IPS-NIHi11 (cell line): Measurements from ENCODE around the gene RALGAPA1.
A peak's percentile ranks its signal among the peaks of the same experiment; 100 is the strongest.
"Not testable (repeated sequence)": the region's sequence is repeated elsewhere in the genome, so short reads cannot be mapped to it uniquely, and the experiment has no call there.

Experiments
- DNase-seq: peaks from one replicate; pipeline ENCODE4 v3.0.0; 2012; ENCODE audit warnings: mixed read lengths, low spot score

Gene RALGAPA1

GRCh38 chr14:35821564-35822411, 12.7 kb upstream of the RALGAPA1 start:
- DNase-seq: peak; percentile 17

DNA sequence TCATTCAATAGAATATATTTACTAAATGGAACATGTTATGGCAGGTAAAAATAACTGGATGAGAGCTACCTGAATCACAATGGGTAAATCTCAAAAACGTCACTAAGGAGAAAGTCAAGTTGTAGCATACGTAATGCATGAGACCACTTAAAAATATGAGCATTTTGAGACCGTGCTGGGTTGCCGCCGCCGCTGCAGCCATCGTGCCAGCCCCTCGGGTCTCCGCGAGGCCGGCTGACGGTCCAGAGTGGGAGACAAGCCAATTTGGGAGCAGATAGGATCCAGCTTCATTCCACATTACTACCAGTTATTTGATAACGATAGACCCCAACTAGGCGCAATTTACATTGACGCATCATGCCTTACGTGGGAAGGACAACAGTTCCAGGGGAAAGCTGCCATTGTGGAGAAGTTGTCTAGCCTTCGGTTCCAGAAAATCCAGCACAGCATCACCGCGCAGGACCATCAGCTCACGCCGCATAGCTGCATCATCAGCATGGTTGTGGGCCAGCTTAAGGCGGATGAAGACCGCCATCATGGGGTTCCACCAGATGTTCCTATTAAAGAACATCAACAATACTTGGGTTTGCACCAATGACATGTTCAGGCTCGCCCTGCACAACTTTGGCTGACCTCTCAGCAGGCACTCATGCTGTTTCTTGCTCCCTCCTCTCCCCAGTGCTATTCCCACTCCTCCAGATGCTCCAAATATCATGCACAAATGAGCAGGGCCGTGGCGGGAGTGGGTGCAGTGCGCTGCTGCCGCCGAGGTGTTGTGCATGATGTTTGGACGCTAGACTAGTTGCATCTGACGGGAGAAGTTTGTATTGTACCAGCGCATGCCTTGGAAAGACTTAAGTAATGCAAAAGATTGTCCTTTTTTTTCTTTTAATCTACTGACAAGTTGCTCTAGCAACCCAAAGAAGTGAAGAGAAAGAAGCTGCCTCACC, 10.8 kb upstream of the RALGAPA1 start:
- no peak for DNase-seq

DNA sequence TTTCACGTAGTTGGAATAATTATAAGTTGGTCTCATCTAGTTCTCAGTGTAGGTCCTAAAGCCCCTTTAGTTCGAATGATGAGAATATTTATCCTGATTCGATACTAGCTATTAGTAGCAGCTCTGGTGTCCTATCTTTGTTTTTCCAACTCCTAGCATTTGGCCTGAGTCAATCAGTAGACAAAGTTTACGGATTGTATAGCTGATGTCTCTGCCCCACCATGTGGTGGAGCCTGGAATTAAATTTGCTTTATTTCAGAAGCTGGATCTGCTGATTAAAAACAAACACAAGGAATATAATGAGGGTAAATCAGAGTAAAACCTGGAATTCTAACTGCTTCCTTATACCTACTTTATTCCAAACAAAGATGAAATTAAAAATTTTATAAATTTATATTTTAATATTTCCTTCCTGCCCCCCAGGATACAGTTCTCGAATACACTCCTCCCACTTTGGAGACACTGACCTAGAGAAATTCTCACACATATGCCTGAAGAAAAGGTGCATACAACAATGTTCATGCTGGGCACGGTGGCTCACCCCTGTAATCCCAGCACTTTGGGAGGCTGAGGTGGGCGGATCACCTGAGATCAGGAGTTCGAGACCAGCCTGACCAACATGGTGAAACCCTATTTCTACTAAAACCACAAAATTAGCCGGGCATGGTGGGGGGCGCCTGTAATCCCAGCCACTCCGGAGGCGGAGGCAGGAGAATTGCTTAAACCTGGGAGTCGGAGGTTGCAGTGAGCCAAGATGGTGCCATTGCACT, 9.4 kb upstream of the RALGAPA1 start:
- peak; percentile 48 for DNase-seq

DNA sequence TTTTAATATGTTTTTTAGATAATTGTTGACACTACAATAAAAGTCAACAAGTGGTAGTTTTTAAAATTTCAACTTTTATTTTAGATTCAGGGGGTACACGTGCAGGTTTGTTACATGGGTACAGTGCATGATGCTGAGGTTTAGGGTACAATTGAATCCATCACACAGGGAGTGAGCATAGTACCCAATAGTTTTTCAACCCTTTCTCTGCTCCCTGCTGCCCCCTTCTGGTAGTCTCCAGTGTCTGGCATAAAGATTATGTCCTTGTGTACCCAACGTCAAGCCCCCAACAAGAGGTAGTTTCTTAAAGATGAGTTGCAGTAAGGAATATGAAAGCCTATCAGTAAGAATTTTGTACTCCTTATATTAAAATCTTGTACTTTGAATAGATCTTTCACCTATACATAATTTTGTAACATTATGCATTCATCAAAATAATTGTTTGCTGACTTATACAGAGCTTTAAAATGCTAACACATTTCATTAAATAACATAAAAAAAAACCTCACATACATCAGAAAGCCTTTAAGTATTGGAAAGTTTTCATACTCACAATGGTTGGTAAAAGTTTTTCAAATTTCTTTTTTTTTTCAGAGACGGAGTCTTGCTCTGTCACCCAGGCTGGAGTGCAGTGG, 5.4 kb upstream of the RALGAPA1 start:
- peak; percentile 39 for DNase-seq

GRCh38 chr14:35810963-35811362, 1.9 kb upstream of the RALGAPA1 start:
- DNase-seq: no peak

GRCh38 chr14:35809597-35809996, 502 bp upstream of the RALGAPA1 start:
- DNase-seq: no peak

DNA sequence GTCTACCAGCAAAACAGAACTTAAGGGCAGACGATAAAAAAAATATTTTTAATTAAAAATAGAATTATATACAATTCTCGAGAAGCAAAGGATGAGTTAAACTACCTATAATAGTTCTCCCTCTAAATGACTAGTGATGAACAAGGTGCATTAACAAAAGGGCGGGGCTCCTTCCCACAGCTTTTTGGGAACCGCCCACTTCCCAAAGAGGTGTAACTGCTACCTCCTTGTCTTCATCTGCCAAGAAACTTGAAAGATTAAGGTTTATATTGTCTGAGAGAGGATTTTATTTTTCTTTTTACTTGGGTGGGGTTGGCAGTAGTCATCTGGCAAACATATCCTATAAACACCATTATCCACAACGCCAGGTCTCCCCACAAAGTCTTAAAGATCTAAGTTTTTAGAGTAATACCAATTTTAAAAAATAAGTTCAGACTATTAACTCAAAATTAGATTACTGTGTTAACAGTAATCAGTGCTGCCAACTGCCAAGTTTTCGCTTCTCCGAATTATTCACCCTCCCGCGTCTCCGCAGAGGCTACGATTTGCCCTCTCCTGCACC, 938 bp downstream of the RALGAPA1 start:
- DNase-seq: peak; percentile 44

- no peak for DNase-seq
These were observed 1.7 kb downstream of the RALGAPA1 start for GRCh38 chr14:35807131-35807961.

- no peak for DNase-seq
These were observed 2.8 kb downstream of the RALGAPA1 start for GRCh38 chr14:35806006-35806907.

GRCh38 chr14:35797796-35798195, 11.3 kb downstream of the RALGAPA1 start:
- no peak for DNase-seq

GRCh38 chr14:35789651-35790050, 19.4 kb downstream of the RALGAPA1 start:
- DNase-seq: no peak

DNA sequence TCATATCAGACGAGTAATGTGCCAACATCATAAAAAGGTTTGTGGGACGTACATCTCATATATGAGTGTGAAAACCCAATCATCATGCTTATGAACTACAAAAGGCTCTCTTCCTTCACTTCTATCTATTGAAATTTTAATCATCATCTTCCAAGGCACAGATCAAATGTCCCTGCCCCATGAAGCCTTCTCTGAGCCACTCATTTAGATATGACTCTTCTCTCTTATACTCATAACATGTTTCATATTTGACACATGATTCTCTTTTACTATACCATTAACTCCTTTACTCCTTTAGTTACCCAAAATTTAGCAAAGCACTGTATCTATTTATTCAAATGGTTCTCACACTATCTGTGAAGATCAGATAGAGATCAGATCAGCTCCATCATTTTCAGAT, 22.2 kb downstream of the RALGAPA1 start:
- DNase-seq: no peak

- no peak for DNase-seq
These were observed 25.4 kb downstream of the RALGAPA1 start for GRCh38 chr14:35783699-35784098.

- no peak for DNase-seq
These were observed 29.7 kb downstream of the RALGAPA1 start for GRCh38 chr14:35779368-35779767.

DNA sequence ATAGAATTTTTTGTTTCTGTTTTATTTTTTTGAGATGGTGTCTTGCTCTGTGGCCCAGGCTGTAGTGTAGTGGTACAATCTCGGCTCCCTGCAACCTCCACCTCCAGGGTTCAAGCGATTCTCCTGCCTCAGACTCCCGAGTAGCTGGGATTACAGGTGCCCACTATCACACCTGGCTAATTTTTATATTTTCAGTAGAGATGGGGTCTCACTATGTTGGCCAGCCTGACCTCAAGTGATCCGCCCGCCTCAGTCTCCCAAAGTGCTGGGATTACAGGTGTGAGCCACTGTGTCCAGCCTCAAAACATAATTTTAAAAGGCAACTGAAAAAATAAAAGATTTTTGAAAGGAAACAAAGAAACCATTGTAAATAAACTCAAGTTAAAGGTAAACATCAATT, 31.5 kb downstream of the RALGAPA1 start:
- DNase-seq: not testable (repeated sequence)

- no peak for DNase-seq
These were observed 32.3 kb downstream of the RALGAPA1 start for GRCh38 chr14:35776823-35777222.

- DNase-seq: not testable (repeated sequence)
These were observed 33.0 kb downstream of the RALGAPA1 start for GRCh38 chr14:35776085-35776484.

GRCh38 chr14:35766700-35767082, 42.4 kb downstream of the RALGAPA1 start:
- DNase-seq: no peak

- DNase-seq: no peak
These were observed 42.9 kb downstream of the RALGAPA1 start for GRCh38 chr14:35766036-35766699.
